WTC11 (cell line): ENCODE measurements around the gene LDAH. TPM values are rescaled to one million over a fixed set of nuclear protein-coding genes. Genes with fewer than 3 reads are reported as not detected.

ENCODE experiments used
- ATAC-seq: fragments of 200-7000 bp; cut with Tn5 transposase; 2 replicates; pipeline ENCODE4 v1.10.0; 2021; ENCODE audit warnings: mild to moderate bottlenecking, moderate library complexity
- CTCF ChIA-PET: fragments of 300-600 bp; sonication (Branson Sonifier 250); formaldehyde crosslinking; loops from one replicate; lab custom pipeline; 2021; ENCODE audit warnings: antibody characterized with exemption; lab: Charles Lee
- POLR2A ChIA-PET: fragments of 350-600 bp; sonication (Branson Sonifier 250); formaldehyde crosslinking; loops from one replicate; lab custom pipeline; 2021; ENCODE audit warnings: antibody characterized with exemption; lab: Charles Lee
- DNase-seq: peaks from one replicate; pipeline ENCODE4 v3.0.0; 2021; ENCODE audit warnings: low spot score
- H3K27ac Mint-ChIP-seq: 2 replicates; pipeline ENCODE4 v1.8.0; 2021; ENCODE audit warnings: mixed read lengths
- H3K27me3 Mint-ChIP-seq: 2 replicates; pipeline ENCODE4 v1.8.0; 2021; ENCODE audit warnings: low read depth, mild to moderate bottlenecking, moderate library complexity, mixed read lengths
- H3K36me3 Mint-ChIP-seq: 2 replicates; pipeline ENCODE4 v1.8.0; 2021; ENCODE audit warnings: mixed read lengths
- H3K4me1 Mint-ChIP-seq: 2 replicates; pipeline ENCODE4 v1.8.0; 2022; ENCODE audit warnings: mixed read lengths
- H3K4me3 Mint-ChIP-seq: 2 replicates; pipeline ENCODE4 v1.8.0; 2021; ENCODE audit warnings: mild to moderate bottlenecking, moderate library complexity, mixed read lengths
- H3K9me3 Mint-ChIP-seq: 2 replicates; pipeline ENCODE4 v1.8.0; 2021; ENCODE audit warnings: mixed read lengths
- FOXP1 ChIP-seq: sonication (generic); formaldehyde crosslinking; IDR thresholded peaks from 2 replicates; pipeline ENCODE4 v1.8.0; 2022; ENCODE audit warnings: missing genetic modification reagents, mild to moderate bottlenecking, moderate library complexity, borderline replicate concordance
- KAT7 ChIP-seq: sonication (generic); formaldehyde crosslinking; IDR thresholded peaks from 2 replicates; pipeline ENCODE4 v1.8.1; 2023; ENCODE audit warnings: missing genetic modification reagents, mild to moderate bottlenecking, borderline replicate concordance
- MYBL2 ChIP-seq: sonication (generic); formaldehyde crosslinking; IDR thresholded peaks from 2 replicates; pipeline ENCODE4 v1.8.1; 2023; ENCODE audit warnings: mild to moderate bottlenecking, moderate library complexity, missing genetic modification reagents
- PRRX2 ChIP-seq: fragments of 250-450 bp; sonication (Bioruptor Pico); IDR thresholded peaks from 2 replicates; pipeline ENCODE4 v1.8.0; 2021; ENCODE audit warnings: mild to moderate bottlenecking
- SMAD3 ChIP-seq: sonication (generic); formaldehyde crosslinking; IDR thresholded peaks from 2 replicates; pipeline ENCODE4 v1.8.0; 2022; ENCODE audit warnings: missing genetic modification reagents, mild to moderate bottlenecking, borderline replicate concordance
- TP53 ChIP-seq: sonication (generic); formaldehyde crosslinking; IDR thresholded peaks from 2 replicates; pipeline ENCODE4 v1.8.1; 2023; ENCODE audit warnings: mild to moderate bottlenecking, missing genetic modification reagents
- total RNA-seq: library from RNA; stranded (reverse); gene quantifications from 3 replicates; pipeline ENCODE4 v1.2.3, GENCODE V29; 2021
- TF ChIP-seq, protein P1 (sequence below): sonication (generic); formaldehyde crosslinking; IDR thresholded peaks from 2 replicates; pipeline ENCODE4 v1.8.1; 2022; ENCODE audit warnings: missing genetic modification reagents, borderline replicate concordance
- TF ChIP-seq, protein P2 (sequence below): fragments of 250-450 bp; sonication (Bioruptor Pico); conservative IDR thresholded peaks from 2 replicates; pipeline ENCODE4 v1.9.0; 2021; ENCODE audit warnings: mild to moderate bottlenecking
- TF ChIP-seq, protein P3 (sequence below): sonication (generic); formaldehyde crosslinking; conservative IDR thresholded peaks from 2 replicates; pipeline ENCODE4 v1.8.1; 2022; ENCODE audit warnings: mild to moderate bottlenecking, missing genetic modification reagents
- TF ChIP-seq, protein P4 (sequence below): sonication (generic); formaldehyde crosslinking; IDR thresholded peaks from 2 replicates; pipeline ENCODE4 v1.8.1; 2023; ENCODE audit warnings: mild to moderate bottlenecking, missing genetic modification reagents, borderline replicate concordance

LDAH gene
- total RNA-seq, 1 experiment from 2014 or later: 20.5 TPM

DNA sequence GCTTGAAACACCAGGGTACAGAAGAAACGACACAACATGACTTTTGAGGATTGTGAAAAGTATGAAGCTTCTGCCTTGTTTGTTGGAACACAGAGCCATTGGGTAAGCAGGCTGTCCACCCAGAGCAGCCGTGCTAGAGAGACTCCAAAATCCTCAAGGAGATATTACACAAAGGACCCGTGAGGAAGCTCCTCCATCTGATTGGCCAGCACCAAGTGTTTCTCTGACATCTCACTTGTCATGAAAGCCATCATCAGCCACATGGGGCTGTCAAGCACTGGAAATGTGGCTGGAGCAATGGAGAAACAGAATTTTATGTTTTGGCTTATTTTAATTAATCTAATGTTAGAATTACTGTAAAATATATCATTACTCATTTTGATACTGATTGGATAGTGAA, 29.8 kb upstream of the LDAH start:
- TF ChIP-seq, protein P1, sequence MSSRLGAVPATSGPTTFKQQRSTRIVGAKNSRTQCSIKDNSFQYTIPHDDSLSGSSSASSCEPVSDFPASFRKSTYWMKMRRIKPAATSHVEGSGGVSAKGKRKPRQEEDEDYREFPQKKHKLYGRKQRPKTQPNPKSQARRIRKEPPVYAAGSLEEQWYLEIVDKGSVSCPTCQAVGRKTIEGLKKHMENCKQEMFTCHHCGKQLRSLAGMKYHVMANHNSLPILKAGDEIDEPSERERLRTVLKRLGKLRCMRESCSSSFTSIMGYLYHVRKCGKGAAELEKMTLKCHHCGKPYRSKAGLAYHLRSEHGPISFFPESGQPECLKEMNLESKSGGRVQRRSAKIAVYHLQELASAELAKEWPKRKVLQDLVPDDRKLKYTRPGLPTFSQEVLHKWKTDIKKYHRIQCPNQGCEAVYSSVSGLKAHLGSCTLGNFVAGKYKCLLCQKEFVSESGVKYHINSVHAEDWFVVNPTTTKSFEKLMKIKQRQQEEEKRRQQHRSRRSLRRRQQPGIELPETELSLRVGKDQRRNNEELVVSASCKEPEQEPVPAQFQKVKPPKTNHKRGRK (CRISPR knock-in tag): no peak
- TF ChIP-seq, protein P2, sequence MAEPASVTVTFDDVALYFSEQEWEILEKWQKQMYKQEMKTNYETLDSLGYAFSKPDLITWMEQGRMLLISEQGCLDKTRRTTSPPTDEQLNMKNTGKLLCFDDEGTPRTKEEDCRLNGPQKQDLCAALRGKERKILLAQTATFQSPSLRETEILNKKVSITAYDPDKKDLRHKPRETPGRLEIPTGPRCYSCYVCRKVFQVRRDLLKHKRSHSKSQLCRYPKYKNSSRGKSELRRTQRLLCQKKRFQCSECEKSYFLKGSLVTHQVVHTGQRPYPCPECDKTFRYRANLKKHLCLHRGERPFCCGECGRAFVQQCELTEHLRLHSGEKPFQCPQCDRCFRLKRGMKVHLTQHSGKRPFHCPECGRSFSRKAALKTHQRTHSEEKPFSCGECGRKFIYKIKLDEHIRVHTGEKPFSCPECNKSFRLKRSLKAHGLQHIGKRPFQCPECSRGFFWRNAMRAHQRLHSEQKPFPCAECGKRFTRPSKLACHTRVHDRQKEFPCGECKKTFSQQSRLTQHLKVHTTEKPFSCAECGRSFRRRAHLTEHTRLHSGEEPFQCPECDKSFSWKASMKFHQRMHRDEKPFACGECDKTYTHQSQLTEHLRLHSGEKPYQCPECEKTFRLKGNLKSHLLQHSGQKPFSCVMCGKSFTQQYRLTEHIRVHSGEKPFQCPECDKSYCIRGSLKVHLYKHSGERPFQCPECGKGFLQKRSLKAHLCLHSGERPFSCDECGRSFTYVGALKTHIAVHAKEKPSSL: no peak
- no peak for TF ChIP-seq KAT7
- TF ChIP-seq, protein P3, sequence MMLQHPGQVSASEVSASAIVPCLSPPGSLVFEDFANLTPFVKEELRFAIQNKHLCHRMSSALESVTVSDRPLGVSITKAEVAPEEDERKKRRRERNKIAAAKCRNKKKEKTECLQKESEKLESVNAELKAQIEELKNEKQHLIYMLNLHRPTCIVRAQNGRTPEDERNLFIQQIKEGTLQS (CRISPR knock-in tag): no peak
- TF ChIP-seq FOXP1 (CRISPR knock-in tag): no peak
- TF ChIP-seq, protein P4, sequence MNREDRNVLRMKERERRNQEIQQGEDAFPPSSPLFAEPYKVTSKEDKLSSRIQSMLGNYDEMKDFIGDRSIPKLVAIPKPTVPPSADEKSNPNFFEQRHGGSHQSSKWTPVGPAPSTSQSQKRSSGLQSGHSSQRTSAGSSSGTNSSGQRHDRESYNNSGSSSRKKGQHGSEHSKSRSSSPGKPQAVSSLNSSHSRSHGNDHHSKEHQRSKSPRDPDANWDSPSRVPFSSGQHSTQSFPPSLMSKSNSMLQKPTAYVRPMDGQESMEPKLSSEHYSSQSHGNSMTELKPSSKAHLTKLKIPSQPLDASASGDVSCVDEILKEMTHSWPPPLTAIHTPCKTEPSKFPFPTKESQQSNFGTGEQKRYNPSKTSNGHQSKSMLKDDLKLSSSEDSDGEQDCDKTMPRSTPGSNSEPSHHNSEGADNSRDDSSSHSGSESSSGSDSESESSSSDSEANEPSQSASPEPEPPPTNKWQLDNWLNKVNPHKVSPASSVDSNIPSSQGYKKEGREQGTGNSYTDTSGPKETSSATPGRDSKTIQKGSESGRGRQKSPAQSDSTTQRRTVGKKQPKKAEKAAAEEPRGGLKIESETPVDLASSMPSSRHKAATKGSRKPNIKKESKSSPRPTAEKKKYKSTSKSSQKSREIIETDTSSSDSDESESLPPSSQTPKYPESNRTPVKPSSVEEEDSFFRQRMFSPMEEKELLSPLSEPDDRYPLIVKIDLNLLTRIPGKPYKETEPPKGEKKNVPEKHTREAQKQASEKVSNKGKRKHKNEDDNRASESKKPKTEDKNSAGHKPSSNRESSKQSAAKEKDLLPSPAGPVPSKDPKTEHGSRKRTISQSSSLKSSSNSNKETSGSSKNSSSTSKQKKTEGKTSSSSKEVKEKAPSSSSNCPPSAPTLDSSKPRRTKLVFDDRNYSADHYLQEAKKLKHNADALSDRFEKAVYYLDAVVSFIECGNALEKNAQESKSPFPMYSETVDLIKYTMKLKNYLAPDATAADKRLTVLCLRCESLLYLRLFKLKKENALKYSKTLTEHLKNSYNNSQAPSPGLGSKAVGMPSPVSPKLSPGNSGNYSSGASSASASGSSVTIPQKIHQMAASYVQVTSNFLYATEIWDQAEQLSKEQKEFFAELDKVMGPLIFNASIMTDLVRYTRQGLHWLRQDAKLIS (CRISPR knock-in tag): no peak
- TF ChIP-seq MYBL2 (CRISPR knock-in tag): no peak
- no peak for DNase-seq
- Mint-ChIP-seq H3K4me1 (no peaks in the 10 kb centered on the region), H3K9me3 (no peaks in the 10 kb centered on the region), H3K4me3 (no peak overlapping the region), H3K27me3 (peaks cover 3% of the 10 kb centered on the region), H3K36me3 (no peaks in the 10 kb centered on the region), H3K27ac (no peak overlapping the region)
- CTCF ChIA-PET: no interaction called here
- no peak for ATAC-seq
- POLR2A ChIA-PET: no interaction called here

DNA sequence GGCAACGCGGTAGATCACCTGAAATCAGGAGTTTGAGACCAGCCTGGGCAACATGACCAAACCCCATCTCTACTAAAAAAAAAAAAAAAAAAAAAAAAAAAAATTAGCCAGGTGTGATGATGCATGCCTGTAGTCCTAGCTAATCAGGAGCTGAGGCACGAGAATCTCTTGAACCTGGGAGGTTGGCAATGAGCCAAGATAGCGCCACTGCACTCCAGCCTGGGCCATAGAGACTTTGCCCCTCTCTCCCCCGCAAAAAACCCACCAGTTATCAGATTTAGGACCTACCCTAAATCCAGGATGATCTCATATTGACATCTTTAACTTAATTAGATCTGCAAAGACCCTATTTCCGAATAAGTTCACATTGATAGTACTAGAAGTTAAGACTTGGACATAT, 29.2 kb upstream of the LDAH start:
- ATAC-seq (no peak), DNase-seq (no peak)
- no peaks in the 10 kb centered on the region for H3K4me1 Mint-ChIP-seq
- ChIA-PET CTCF (no interaction called here), POLR2A (no interaction called here)
- TF ChIP-seq SMAD3 (CRISPR knock-in tag): no peak
- no peak for TF ChIP-seq TP53
- TF ChIP-seq, protein P4 (CRISPR knock-in tag): no peak
- TF ChIP-seq PRRX2 (CRISPR knock-in tag): no peak
- H3K9me3 Mint-ChIP-seq: no peaks in the 10 kb centered on the region
- H3K4me3 Mint-ChIP-seq: no peak overlapping the region
- no peak overlapping the region for H3K27ac Mint-ChIP-seq
- no peaks in the 10 kb centered on the region for H3K36me3 Mint-ChIP-seq
- peaks cover 9% of the 10 kb centered on the region for H3K27me3 Mint-ChIP-seq
